ENCODE data around the gene ACP5.
"Not testable (repeated sequence)": the region's sequence is repeated elsewhere in the genome, so short reads cannot be mapped to it uniquely, and the experiment has no call there.

ACP5 gene

GRCh38 chr19:11612816-11613511 is 35.5 kb upstream of the ACP5 start:
- ChIA-PET CTCF (interaction anchor here (1.1 kb wide), 1 partner anchor 87 kb away, joined by 3 read pairs; no protein-coding TSS in a partner anchor), POLR2A (no interaction called here)
- DNase-seq (ENCODE audit: low read depth, low spot score), result no peak
- H3K4me3 ChIP-seq (ENCODE audit: low read depth, low read length), result no peak overlapping the region
- TF ChIP-seq, protein P1, sequence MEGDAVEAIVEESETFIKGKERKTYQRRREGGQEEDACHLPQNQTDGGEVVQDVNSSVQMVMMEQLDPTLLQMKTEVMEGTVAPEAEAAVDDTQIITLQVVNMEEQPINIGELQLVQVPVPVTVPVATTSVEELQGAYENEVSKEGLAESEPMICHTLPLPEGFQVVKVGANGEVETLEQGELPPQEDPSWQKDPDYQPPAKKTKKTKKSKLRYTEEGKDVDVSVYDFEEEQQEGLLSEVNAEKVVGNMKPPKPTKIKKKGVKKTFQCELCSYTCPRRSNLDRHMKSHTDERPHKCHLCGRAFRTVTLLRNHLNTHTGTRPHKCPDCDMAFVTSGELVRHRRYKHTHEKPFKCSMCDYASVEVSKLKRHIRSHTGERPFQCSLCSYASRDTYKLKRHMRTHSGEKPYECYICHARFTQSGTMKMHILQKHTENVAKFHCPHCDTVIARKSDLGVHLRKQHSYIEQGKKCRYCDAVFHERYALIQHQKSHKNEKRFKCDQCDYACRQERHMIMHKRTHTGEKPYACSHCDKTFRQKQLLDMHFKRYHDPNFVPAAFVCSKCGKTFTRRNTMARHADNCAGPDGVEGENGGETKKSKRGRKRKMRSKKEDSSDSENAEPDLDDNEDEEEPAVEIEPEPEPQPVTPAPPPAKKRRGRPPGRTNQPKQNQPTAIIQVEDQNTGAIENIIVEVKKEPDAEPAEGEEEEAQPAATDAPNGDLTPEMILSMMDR (IDR thresholded peaks at IDR 0.05; ENCODE audit: insufficient read depth, low read length, missing control alignments), result no peak

GRCh38 chr19:11611730-11612129 is 34.3 kb upstream of the ACP5 start:
- H3K4me3 ChIP-seq (ENCODE audit: low read depth, low read length), result no peak overlapping the region
- POLR2A ChIA-PET, result no interaction called here
- CTCF ChIA-PET, result interaction anchor here (1.0 to 1.6 kb wide), 2 partner anchors 12 to 14 kb away, joined by 3 to 4 read pairs; partner anchors contain the start of gene ZNF627
- TF ChIP-seq, protein P1 (IDR thresholded peaks at IDR 0.05; ENCODE audit: insufficient read depth, low read length, missing control alignments), result no peak
- no peak for DNase-seq (ENCODE audit: low read depth, low spot score)

- CTCF ChIA-PET, result no interaction called here
- no peak for DNase-seq (ENCODE audit: low read depth, low spot score)
Measured at GRCh38 chr19:11606484-11606883, 29.0 kb upstream of the ACP5 start.

GRCh38 chr19:11599704-11600103 is 22.3 kb upstream of the ACP5 start:
- DNase-seq (ENCODE audit: low read depth, low spot score); H3K4me3 ChIP-seq (ENCODE audit: low read depth, low read length); POLR2A ChIA-PET: not testable (repeated sequence)
- CTCF ChIA-PET, result interaction anchor here (0.5 kb wide), 1 partner anchor 256 kb away, joined by 4 read pairs; no protein-coding TSS in a partner anchor

More at GRCh38 chr19:11606484-11606883, 29.0 kb upstream of the ACP5 start:
- TF ChIP-seq, protein P1 (IDR thresholded peaks at IDR 0.05; ENCODE audit: insufficient read depth, low read length, missing control alignments), result no peak
- H3K4me3 ChIP-seq (ENCODE audit: low read depth, low read length), result no peak overlapping the region
- POLR2A ChIA-PET, result no interaction called here

- ChIA-PET CTCF (no interaction called here), POLR2A (no interaction called here)
- DNase-seq (ENCODE audit: low read depth, low spot score), result no peak
- H3K4me3 ChIP-seq (ENCODE audit: low read depth, low read length), result no peak overlapping the region
- TF ChIP-seq, protein P1 (IDR thresholded peaks at IDR 0.05; ENCODE audit: insufficient read depth, low read length, missing control alignments), result no peak
Measured at GRCh38 chr19:11598746-11599145, 21.3 kb upstream of the ACP5 start.

GRCh38 chr19:11598103-11598483 is 20.6 kb upstream of the ACP5 start:
- CTCF ChIA-PET, result interaction anchor here (0.7 to 2.0 kb wide), 3 partner anchors 13 to 102 kb away, joined by 3 to 5 read pairs (median 4); no protein-coding TSS in a partner anchor

More at GRCh38 chr19:11598103-11598483, 20.6 kb upstream of the ACP5 start:
- TF ChIP-seq, protein P1 (IDR thresholded peaks at IDR 0.05; ENCODE audit: insufficient read depth, low read length, missing control alignments), result no peak
- no peak for DNase-seq (ENCODE audit: low read depth, low spot score)
- peak overlapping the region; percentile 94 for H3K4me3 ChIP-seq (ENCODE audit: low read depth, low read length)
- POLR2A ChIA-PET, result interaction anchor here (0.5 to 0.7 kb wide), 2 partner anchors 19 to 1186 kb away, joined by 3 read pairs; no protein-coding TSS in a partner anchor

Data from AG04449 (cell line).